Lung (tissue), 12 donors: Measurements from ENCODE around the gene HDAC1. TPM values are rescaled to one million over a fixed set of nuclear protein-coding genes. Genes with fewer than 3 reads are reported as not detected.

Experiments
- ATAC-seq: fragments of 200-7000 bp; cut with Tn5 transposase; one replicate; pipeline ENCODE4 v1.9.1; 2020; ENCODE audit warnings: moderate number of reproducible peaks; ENCODE audit not compliant: insufficient read depth, low FRiP score
- DNase-seq, 3 donors: peaks; one replicate each; pipeline ENCODE4 v3.0.0-alpha.2; 2013 to 2017
- H3K27ac ChIP-seq, 2 donors: one replicate each; pipeline ENCODE4 v1.5.1; 2013; ENCODE audit warnings: mild to moderate bottlenecking in 2 of 2, moderate library complexity in 2 of 2, control low read depth in 1 of 2, inconsistent platforms in 1 of 2, low read depth in 1 of 2, low read length in 1 of 2
- H3K27me3 ChIP-seq, 3 donors: one replicate each; pipeline ENCODE4 v1.5.1; 2013; ENCODE audit warnings: low read length in 2 of 3; ENCODE audit not compliant: control insufficient read depth in 3 of 3, insufficient read depth in 3 of 3
- H3K36me3 ChIP-seq, 4 donors: one replicate each; pipeline ENCODE4 v1.5.1; 2013; ENCODE audit warnings: low read length in 4 of 4, mild to moderate bottlenecking in 1 of 4, moderate library complexity in 1 of 4; ENCODE audit not compliant: control insufficient read depth in 4 of 4, insufficient read depth in 4 of 4
- H3K4me1 ChIP-seq, 5 donors: one replicate each; pipeline ENCODE4 v1.5.1; 2013; ENCODE audit warnings: low read length in 5 of 5, mild to moderate bottlenecking in 2 of 5, moderate library complexity in 1 of 5; ENCODE audit not compliant: control insufficient read depth in 5 of 5, insufficient read depth in 5 of 5
- H3K4me3 ChIP-seq: one replicate; pipeline ENCODE4 v1.5.1; 2013; ENCODE audit warnings: mild to moderate bottlenecking, control low read depth, moderate library complexity
- H3K9ac ChIP-seq, 2 donors: one replicate each; pipeline ENCODE4 v1.5.1; 2013; ENCODE audit warnings: low read length in 2 of 2, control low read depth in 1 of 2; ENCODE audit not compliant: insufficient read depth in 1 of 2
- H3K9me3 ChIP-seq, 4 donors: one replicate each; pipeline ENCODE4 v1.5.1; 2013; ENCODE audit warnings: low read length in 3 of 4, mild to moderate bottlenecking in 1 of 4, moderate library complexity in 1 of 4; ENCODE audit not compliant: control insufficient read depth in 4 of 4, insufficient read depth in 3 of 4
- WGBS, 2 donors: extraction: QIAGEN DNeasy Blood & Tissue Kit; methylation state at CpG; one replicate each; pipeline ENCODE4 v1.1.7; 2013; 5-methylcytosine and 5-hydroxymethylcytosine counted together
- polyA plus RNA-seq, 2 donors: library from polyadenylated mRNA; stranded (reverse); fragments of 200-250 nt; gene quantifications; one replicate each; pipeline ENCODE4 v1.2.1, GENCODE V29; 2013
- total RNA-seq, 2 donors: library from RNA; depleted of rRNA in 1 of 2; stranded (reverse); fragments of >200 nt in 1 of 2; gene quantifications; one replicate each; pipeline ENCODE4 v1.2.1, GENCODE V29; 2014 to 2021
- TF ChIP-seq, protein P1 (sequence below): IDR thresholded peaks from 2 replicates; pipeline ENCODE4 v1.5.1; 2012; ENCODE audit warnings: mild to moderate bottlenecking; ENCODE audit errors: control extremely low read depth, extremely low read depth
- donor health status: control.
- donor health status: control.
- donor health status: Bipolar disorder and iron deficiency.
- donor health status: healthy.
- donor health status: DM: yes; HTN: yes; CAD: no.

HDAC1 gene
- total and polyA plus RNA-seq, 4 donors: 47.3 to 90.4 (median 72.5) TPM

DNA sequence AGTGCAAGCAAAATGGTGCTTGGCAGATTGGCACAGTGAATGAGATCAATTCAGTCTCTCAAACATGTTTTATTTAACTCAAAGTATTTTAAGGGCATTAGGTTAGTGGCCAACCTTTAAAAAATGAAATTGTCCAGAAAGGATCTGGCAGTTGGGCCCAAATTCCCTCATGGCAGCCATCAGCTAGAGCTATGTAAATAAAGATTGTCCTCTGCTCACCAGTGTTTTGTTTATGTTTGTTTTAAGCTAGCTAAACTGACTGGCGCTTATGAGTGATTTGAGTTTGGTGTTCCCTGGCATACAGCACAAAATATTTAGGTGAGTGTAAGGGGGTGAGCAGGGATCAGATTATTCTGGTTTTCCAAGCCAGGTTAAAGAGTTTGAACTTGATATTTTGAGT lies 18.1 kb downstream of the HDAC1 start:
- Histone ChIP-seq H3K9ac (no peak overlapping the region), H3K4me3 (no peak overlapping the region), H3K27ac (no peak overlapping the region), H3K27me3 (no peaks in the 10 kb centered on the region), H3K36me3 (peaks cover 4 to 11% (median 4%) of the 10 kb centered on the region in 4 donors), H3K9me3 (no peaks in the 10 kb centered on the region), H3K4me1 (peaks cover 0 to 9% (median 4%) of the 10 kb centered on the region in 5 donors)
- ATAC-seq (no peak), DNase-seq (no peak)
- TF ChIP-seq, protein P1, sequence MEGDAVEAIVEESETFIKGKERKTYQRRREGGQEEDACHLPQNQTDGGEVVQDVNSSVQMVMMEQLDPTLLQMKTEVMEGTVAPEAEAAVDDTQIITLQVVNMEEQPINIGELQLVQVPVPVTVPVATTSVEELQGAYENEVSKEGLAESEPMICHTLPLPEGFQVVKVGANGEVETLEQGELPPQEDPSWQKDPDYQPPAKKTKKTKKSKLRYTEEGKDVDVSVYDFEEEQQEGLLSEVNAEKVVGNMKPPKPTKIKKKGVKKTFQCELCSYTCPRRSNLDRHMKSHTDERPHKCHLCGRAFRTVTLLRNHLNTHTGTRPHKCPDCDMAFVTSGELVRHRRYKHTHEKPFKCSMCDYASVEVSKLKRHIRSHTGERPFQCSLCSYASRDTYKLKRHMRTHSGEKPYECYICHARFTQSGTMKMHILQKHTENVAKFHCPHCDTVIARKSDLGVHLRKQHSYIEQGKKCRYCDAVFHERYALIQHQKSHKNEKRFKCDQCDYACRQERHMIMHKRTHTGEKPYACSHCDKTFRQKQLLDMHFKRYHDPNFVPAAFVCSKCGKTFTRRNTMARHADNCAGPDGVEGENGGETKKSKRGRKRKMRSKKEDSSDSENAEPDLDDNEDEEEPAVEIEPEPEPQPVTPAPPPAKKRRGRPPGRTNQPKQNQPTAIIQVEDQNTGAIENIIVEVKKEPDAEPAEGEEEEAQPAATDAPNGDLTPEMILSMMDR: no peak
- WGBS, 2 donors: 64 to 73% methylated on average over 1 of the region's 1 CpG

DNA sequence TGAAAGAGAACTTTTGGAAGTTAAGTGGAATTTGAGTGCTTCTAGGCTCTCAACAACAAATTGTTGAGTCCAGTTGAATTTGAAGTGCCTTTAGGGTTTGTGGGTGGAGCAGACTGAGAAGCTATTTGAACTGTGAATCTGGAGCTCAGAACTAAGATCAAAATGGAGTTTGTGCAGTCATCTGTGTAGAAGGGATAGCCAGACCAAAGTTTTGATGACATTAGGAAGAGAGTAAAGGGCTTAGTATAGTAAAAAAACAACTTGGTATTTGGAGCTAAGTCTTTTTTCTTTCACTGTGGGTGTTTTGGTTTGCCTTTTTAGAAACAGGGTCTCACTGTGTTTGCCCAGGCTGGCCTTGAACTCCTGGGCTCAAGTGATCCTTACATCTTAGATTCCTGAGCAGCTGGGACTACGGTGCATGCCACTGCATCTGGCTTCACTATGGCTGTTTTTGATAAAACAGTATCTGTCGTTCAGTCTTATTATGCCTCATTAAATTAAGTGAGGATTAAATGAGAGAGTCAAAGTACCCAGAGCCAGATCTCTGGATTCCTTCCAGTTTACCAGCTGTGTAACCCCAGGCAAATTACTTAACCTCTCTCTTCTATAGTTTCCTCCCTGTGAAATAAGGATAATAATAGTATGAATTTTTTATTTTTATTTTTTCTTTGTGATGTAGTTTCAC lies 20.0 kb downstream of the HDAC1 start:
- 56 to 81% methylated on average over 2 of the region's 2 CpGs for WGBS, 2 donors
- Histone ChIP-seq H3K27me3 (no peaks in the 10 kb centered on the region), H3K4me1 (peaks cover 0 to 9% (median 4%) of the 10 kb centered on the region in 5 donors), H3K9ac (no peak overlapping the region), H3K27ac (no peak overlapping the region), H3K9me3 (no peaks in the 10 kb centered on the region), H3K36me3 (peaks cover under 1 to 8% (median 6%) of the 10 kb centered on the region in 4 donors), H3K4me3 (no peak overlapping the region)
- TF ChIP-seq, protein P1: no peak
- peak in 1 of 3 donors; percentile 25 for DNase-seq
- no peak for ATAC-seq

DNA sequence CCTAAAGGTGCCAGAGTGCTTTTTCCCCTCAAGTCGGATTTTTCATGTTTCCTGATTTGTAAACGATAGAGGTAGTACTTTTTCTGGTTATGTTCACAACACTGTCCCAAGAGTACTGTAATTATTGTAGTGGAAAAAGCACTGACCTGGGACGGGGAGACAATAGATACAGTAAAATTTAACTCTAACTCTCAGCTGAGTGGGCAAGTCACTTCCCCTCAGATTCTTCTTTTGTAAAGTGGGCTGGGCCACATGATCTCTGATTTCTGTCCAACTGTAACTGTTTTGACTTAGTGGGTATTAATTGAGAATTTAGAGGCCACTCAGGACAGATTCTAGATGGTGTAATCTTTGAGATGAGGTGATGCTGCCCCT lies 25.0 kb downstream of the HDAC1 start:
- no peak for ATAC-seq
- H3K36me3 ChIP-seq: peaks cover 8 to 22% (median 15%) of the 10 kb centered on the region in 4 donors
- no peaks in the 10 kb centered on the region for H3K9me3 ChIP-seq
- H3K27me3 ChIP-seq: no peaks in the 10 kb centered on the region
- peaks cover 0 to 5% (median 0%) of the 10 kb centered on the region in 5 donors for H3K4me1 ChIP-seq
- TF ChIP-seq, protein P1: no peak
- H3K9ac ChIP-seq: no peak overlapping the region
- 85 to 87% methylated on average over 3 of the region's 3 CpGs for WGBS, 2 donors
- DNase-seq: no peak
- no peak overlapping the region for H3K4me3 ChIP-seq
- no peak overlapping the region for H3K27ac ChIP-seq
